Measurements from ENCODE around the gene SLC45A3. TPM values are rescaled to one million over a fixed set of nuclear protein-coding genes. Genes with fewer than 3 reads are reported as not detected.

The SLC45A3 gene
- total and polyA plus RNA-seq, 2 of the 8 experiments (the other 6 are each of a cell fraction or from before 2014, with no cell fraction given): 13.0 to 14.3 TPM

DNA sequence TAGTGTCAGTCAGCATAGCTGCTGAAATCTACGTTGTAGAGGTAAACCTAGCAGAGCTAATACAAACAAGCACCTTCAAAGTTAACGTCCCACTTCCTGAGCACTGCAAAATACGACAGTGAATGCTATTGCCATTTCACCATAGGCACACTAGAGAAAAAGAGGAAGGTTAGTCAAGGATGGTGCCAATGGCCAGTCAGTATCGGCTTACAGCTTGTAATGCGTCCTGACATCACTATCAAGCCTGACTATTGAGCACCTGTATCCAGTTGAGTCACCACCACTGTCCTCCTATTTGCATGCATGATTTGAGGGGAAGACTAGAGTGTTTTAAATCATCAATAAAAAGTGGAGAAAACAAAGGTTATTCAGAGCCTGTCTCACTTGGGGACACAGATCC is 35.3 kb upstream of the SLC45A3 start:
- peak; percentile 64; the same call in 1 of the 2 replicates for TF ChIP-seq POLR2AphosphoS5 (IDR thresholded peaks at IDR 0.05; ENCODE audit: low read depth, low read length)
- no peak for TF ChIP-seq KDM4A (IDR thresholded peaks at IDR 0.05; ENCODE audit: low read depth, low read length, severe bottlenecking)
- TF ChIP-seq POLR2A (IDR thresholded peaks at IDR 0.05; ENCODE audit: control extremely low read depth in 1 of 2, low read depth in 2 of 2, low read length in 2 of 2): peak in 1 of 2 experiments; percentile 34; a peak in 1 of 3 replicates
- FAIRE-seq: no peak

More for the DNA sequence above, 35.3 kb upstream of the SLC45A3 start:
- no peak overlapping the region for H3K56ac ChIP-seq (replicated peaks; ENCODE audit: insufficient read length, low read depth, low read length)
- H3K23me2 ChIP-seq (ENCODE audit: low read depth, low read length): no peaks in the 10 kb centered on the region
- no peak overlapping the region for H4K8ac ChIP-seq (ENCODE audit: extremely low read depth, insufficient read depth, low read length)
- no peaks in the 10 kb centered on the region for H3K27me3 ChIP-seq (replicated peaks in 1 of 4; ENCODE audit: control insufficient read depth in 3 of 4, extremely low read depth in 1 of 4, insufficient read depth in 3 of 4, low read length in 3 of 4)
- peaks cover 19 to 55% (median 49%) of the 10 kb centered on the region in 4 experiments for H3K36me3 ChIP-seq (ENCODE audit: control insufficient read depth in 2 of 4, insufficient read depth in 4 of 4, low read length in 3 of 4)
- no peak overlapping the region for H3K4me3 ChIP-seq (ENCODE audit: extremely low read depth in 1 of 4, insufficient read depth in 2 of 4, low read depth in 3 of 4, low read length in 4 of 4)
- H2BK5ac ChIP-seq (ENCODE audit: low read depth, low read length): no peak overlapping the region
- no peak overlapping the region for H2BK12ac ChIP-seq (ENCODE audit: low read depth, low read length)
- H3K4ac ChIP-seq (replicated peaks; ENCODE audit: insufficient read length, low read depth, low read length): no peak overlapping the region
- H2BK20ac ChIP-seq (ENCODE audit: low read length): no peak overlapping the region
- no peak overlapping the region for H3K4me2 ChIP-seq (ENCODE audit: insufficient read depth in 1 of 2, low read depth in 2 of 2, low read length in 2 of 2)
- peak overlapping the region in 1 of 4 experiments; percentile 2; a peak in 1 of 7 replicates for H3K9ac ChIP-seq (replicated peaks in 1 of 4; ENCODE audit: extremely low read depth in 1 of 4, low read depth in 3 of 4, low read length in 3 of 4)
- no peaks in the 10 kb centered on the region for H3K79me1 ChIP-seq (ENCODE audit: low read depth, low read length)
- H4K91ac ChIP-seq (replicated peaks; ENCODE audit: insufficient read length, low read length): no peak overlapping the region
- H2AK5ac ChIP-seq (ENCODE audit: low read depth, low read length): no peak overlapping the region
- no peak overlapping the region for H3K18ac ChIP-seq (ENCODE audit: extremely low read depth, low read length)
- ChIA-PET POLR2A (ENCODE audit: partially characterized antibody) (interaction anchor here (0.7 to 17.3 kb wide), 8 partner anchors 9 to 84 kb away, joined by 3 to 241 read pairs (median 11); partner anchors contain the start of genes ELK4 and SLC45A3), CTCF (ENCODE audit: partially characterized antibody) (interaction anchor here (0.9 to 16.4 kb wide), 6 partner anchors 8 to 261 kb away, joined by 3 to 856 read pairs (median 20); no protein-coding TSS in a partner anchor)
- H4K20me1 ChIP-seq (replicated peaks in 1 of 2; ENCODE audit: control insufficient read depth in 1 of 2, insufficient read depth in 2 of 2, low read length in 2 of 2): peaks cover 2 to 10% of the 10 kb centered on the region in 2 experiments
- H2BK15ac ChIP-seq (ENCODE audit: low read length): no peak overlapping the region
- no peak for DNase-seq (ENCODE audit: low read depth in 1 of 2, low spot score in 2 of 2)
- no peaks in the 10 kb centered on the region for H3K79me2 ChIP-seq (ENCODE audit: control insufficient read depth in 1 of 2, insufficient read depth in 2 of 2, low read length in 2 of 2)
- no peaks in the 10 kb centered on the region for H3K9me3 ChIP-seq (ENCODE audit: insufficient read depth in 2 of 2, low read depth in 1 of 2, low read length in 1 of 2)
- no peak overlapping the region for H3K27ac ChIP-seq (ENCODE audit: low read depth, low read length)
- WGBS, 2 experiments (ENCODE audit: extremely low coverage in 1 of 2, insufficient coverage in 1 of 2, insufficient read length in 1 of 2, insufficient replicate concordance in 2 of 2, low coverage in 1 of 2, low lambda C conversion rate in 2 of 2, missing lambda C conversion rate in 1 of 2): 91% methylated on average over 5 of the region's 5 CpGs; no CpG with 5 or more reads in 1 of the 2 experiments
- H3K4me1 ChIP-seq (replicated peaks in 1 of 4; ENCODE audit: control insufficient read depth in 3 of 4, insufficient read depth in 4 of 4, low read length in 3 of 4): peaks cover 0 to 3% (median 1%) of the 10 kb centered on the region in 4 experiments; a peak in 3 of 7 replicates
- no peak overlapping the region for H2BK120ac ChIP-seq (replicated peaks; ENCODE audit: low read depth, low read length)
- H3K14ac ChIP-seq (ENCODE audit: insufficient read length): no peak overlapping the region
- H3K23ac ChIP-seq (ENCODE audit: insufficient read length): no peak overlapping the region
- H2AFZ ChIP-seq (ENCODE audit: low read length): no peak overlapping the region
- H4K5ac ChIP-seq (ENCODE audit: insufficient read length, low read depth, low read length): no peak overlapping the region

Measured in H1 (cell line).